Measurements from ENCODE around the gene NEDD9. TPM values are rescaled to one million over a fixed set of nuclear protein-coding genes. Genes with fewer than 3 reads are reported as not detected.

Gene NEDD9
- total RNA-seq, 1 donor from 2014 or later, result 149 TPM

DNA sequence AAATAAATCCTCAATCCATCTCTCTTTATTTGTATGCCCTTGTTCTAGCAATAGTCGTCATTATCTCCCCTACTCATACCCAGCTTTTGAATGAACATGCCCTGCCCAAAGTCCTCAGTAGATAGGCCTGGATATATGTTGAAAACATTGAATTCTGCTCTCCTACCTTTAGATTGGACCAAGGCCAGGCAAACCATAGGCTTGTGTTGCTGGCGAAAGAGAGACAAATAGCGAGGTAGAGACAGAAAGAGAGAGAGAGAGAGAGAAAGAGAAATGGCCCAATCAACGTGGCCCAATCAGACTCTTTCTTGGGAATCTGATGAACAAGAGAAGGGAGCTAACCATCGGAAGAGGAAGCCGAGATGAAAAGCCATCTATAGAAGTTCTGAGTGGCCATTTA lies 45.2 kb downstream of the NEDD9 start:
- no peak for DNase-seq (ENCODE audit: extremely low read depth, low read depth, low spot score)

DNA sequence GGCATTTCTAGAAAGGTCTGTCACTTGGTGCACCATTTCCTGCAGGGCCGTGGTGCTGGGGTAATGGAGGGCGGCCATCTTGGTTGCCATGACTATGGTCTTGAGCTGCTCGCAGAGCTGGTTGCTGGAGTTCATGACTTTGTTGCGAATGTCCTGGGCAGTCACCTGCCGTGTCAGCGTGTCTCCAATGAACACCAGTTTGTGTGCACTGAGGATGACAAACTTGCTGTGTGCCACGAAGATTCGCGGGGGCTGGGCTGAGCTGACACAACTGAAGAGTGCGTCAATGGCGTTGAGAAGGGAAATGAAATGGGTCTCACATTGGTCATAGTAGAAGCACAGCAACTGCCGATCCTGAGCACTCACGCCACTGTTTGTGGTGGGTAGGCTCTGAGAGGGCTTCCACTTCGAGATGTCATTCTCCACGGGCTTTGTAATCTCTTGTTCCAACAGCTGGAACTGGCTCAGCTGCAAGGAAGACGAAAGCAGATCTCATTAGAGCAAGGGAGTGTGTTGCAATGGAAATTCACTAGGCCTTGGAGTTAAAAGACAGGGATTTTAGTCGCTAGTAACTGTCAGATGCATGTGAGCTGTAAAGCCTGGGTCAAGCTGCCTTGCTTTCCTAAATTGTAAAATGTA lies 47.1 kb downstream of the NEDD9 start:
- no peak for DNase-seq (ENCODE audit: extremely low read depth, low read depth, low spot score)

DNA sequence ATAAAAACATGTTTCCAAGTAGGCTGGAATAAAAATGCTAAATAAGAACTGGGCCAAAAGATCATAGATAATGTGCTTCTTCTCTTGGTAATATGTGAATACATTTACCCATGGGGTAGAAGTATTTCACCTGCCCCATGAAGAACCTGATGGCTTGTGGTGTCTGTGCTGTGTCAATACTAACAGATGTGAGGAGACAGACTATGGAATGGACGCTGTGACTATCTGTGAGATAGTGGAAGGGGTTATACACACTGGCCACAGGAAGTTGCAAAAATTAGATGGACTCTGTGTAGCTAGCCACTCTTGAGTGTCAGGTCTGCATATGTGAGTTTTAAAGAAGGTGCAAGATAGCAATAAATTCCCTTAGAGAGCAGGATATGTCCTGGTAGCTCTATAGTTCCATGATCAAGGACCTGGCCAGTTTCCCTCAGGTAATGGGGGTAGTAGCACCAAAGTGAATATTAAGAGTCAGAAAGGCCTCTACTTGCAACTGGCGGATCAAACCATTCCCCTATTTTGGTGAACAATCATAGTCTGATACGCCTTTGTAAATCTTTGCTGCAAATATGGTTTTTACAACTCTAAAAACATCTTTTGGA lies 48.6 kb downstream of the NEDD9 start:
- no peak for DNase-seq (ENCODE audit: extremely low read depth, low read depth, low spot score)

DNA sequence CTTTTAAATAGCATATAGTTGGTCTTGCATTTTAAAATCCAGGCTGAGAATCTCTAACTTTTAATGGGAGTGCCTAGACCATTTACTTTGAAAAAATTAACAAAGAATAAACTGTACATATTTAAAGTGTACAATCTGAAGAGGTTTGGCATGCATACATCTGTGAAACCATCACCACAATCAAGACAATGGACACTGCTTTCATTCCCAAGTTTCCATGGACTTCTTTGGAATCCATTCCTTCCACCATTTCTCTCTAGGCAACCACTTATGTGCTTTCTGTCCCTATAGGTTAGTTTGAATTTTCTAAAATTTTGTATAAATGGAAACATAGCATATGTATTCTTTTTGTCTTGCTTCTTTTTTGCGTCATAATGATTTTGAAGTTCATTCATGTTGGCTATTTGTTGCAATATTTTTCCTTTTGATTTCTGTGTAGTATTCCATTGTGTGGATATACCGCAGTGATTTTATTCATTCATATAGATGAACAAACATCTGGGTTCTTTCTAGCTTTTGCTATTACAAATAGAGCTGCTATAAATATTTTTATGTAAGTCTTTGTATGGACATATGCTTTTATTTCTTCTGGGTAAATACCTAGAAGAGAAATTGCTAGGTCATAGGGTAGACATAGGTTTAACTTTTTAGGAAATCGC lies 50.9 kb downstream of the NEDD9 start:
- no peak for DNase-seq (ENCODE audit: extremely low read depth, low read depth, low spot score)

DNA sequence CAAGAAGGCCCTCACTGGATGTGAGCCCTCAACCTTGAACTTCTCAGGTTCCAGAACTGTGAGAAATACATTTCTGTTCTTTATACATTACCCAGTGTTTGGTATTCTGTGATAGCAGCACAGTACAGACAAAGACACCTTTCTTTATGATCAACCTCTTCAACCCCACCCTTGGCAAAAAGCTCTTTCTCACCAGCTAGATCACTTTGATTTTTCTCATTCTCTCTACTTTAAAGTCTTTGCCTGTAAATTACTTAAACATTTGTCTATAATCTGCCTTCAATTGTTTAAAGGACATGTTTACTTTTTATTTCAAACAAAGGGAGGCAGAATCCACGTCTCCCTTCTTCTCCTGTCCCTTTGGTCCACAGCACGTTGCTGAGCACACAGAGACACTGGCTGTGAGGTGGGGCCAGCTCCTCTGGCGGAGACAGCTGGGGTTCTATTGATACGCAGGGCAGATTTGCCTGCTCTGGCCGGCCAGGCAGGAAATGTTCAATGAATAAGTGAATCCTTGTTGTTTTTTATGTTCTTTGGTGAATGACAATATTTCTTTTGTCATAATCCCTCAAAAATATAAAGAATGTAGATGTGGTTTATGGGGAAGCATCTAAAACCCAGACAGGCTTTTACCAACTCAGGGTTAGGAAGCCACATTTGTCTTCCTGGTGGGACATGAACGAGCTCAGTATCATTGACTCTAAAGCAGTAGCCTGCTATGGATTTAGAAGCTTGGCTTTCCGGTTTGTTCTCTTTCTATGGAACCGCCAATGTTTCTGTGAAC lies 52.9 kb downstream of the NEDD9 start:
- no peak for DNase-seq (ENCODE audit: extremely low read depth, low read depth, low spot score)

DNA sequence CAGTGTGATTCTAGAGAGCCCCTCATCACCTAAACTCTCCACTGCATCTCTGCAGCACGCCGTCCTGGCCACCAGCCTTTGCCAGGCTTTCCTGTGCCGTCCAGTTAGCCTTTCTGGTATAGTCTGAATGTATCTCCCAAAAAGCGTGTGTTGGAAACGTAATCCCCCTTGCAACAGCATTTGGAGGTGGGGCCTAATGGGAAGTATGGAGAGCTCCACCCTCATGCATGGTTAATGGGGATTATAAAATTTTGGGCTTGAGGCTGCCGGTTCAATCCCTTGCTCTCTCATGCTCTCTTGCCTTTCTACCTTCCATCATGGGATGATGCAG lies 53.4 kb downstream of the NEDD9 start:
- DNase-seq (ENCODE audit: extremely low read depth, low read depth, low spot score), result no peak

DNA sequence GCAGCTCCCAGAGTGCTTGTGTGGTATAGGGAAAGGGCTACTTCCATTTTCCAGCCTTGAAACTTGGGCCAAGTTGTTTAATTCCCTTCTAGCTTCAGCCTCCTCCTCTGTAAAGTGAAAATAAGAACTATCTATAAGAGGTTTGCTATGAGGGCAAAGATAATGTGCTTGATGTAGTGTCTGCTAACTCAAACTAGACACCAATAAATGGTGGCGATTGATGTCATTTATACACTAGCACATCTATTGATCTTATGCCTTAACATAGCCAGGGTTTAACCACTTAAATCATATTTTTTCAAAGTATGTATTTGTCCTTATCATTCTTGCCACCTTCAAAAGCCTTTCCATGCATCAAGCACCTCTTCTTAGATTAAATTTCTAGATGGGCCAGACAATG lies 55.2 kb downstream of the NEDD9 start:
- no peak for DNase-seq (ENCODE audit: extremely low read depth, low read depth, low spot score)

DNA sequence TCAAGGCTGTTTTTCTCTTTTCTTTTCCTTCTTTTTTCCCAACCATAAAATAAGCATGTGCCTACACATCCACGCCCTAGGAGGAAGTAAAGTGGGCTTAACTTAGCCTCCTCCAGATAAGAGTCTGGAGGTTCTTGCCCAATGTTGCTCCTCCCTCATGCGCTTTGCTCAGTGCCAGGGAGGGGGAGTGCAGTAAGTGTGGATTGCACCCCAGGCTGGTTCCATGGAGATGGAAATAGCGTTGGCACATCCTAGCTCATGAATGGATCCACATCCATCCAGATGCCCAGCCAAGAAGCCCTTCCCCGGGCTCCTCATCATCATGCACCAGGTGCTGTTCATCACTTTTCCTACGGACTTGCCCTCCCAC lies 58.2 kb downstream of the NEDD9 start:
- no peak for DNase-seq (ENCODE audit: extremely low read depth, low read depth, low spot score)

DNA sequence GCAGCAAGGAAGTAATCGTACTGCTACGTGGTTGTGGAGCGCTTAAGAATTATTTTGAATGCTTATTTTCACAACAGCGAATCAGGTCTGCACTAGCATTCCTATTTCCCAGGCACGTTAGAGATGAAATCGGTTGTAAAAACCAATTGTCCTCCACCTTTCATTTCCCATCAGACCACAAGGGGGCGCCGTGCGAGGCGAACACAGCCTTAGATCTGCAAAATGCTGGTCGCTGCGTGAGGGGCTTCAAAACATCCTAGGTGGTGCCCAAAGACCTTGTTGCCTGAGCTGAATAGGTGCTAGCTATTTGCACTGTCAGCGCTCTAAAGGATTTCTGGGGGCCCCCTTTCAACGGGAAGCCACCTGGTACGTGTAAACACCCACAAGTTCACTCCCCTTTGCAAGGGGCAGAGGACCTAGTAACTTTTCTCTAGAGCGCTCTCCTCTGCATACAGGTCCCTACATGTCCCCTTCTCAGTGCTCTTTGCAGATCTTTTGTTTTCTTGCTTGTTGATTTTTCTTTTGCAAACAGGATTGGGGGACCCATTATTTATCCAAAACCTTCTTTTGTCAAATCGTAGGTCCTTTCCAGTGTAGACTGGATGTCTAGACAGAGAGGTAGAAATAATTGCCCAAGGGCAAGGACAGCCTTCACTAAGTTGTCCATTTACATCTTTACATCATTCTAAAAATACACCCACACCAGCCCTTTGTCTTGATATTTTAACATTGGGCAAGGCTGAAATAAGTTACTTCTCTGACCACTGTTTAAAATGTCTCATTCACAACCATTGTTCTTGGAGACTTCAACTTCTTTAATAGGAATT lies 59.8 kb downstream of the NEDD9 start:
- DNase-seq (ENCODE audit: extremely low read depth, low read depth, low spot score), result no peak

DNA sequence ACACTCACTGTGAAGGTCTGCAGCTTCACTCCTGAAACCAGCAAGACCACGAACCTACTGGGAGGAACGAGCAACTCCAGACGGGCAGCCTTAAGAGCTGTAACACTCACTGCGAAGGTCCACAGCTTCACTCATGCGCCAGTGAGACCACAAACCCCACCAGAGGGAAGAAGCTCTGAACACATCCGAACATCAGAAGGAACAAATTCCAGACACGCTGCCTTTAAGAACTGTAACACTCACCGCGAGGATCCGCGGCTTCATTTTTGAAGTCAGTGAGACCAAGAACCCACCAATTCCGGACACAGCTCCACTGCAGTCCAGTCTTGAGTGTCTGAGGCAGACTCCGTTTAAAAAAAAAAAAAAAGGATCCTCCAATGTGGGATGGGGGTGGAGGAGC lies 60.5 kb downstream of the NEDD9 start:
- no peak for DNase-seq (ENCODE audit: extremely low read depth, low read depth, low spot score)

DNA sequence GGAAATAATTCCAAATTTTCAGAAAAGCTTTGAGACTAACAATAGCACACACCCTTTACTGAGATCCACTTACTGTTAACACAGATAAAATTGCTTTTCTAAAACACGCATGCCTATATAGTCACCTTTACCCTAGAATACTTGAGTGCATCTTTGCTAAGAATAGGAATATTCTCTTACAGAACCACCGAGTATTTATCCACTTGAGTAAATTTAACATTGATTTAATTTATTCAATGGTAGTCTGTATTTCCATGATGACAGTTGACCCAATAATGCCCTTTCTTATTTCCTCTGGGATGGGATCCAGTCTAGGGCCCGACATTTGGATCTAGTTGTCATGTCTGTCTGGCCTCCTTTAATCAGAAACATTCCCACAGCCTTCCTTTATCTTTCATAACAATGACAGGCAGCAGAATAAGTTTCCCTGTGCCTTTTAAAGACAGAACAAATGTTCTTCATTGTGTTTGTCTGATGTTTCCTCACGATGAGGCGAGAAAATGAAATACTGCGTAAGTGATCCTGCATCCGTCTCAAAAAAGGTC lies 64.3 kb downstream of the NEDD9 start:
- DNase-seq (ENCODE audit: extremely low read depth, low read depth, low spot score), result no peak

DNA sequence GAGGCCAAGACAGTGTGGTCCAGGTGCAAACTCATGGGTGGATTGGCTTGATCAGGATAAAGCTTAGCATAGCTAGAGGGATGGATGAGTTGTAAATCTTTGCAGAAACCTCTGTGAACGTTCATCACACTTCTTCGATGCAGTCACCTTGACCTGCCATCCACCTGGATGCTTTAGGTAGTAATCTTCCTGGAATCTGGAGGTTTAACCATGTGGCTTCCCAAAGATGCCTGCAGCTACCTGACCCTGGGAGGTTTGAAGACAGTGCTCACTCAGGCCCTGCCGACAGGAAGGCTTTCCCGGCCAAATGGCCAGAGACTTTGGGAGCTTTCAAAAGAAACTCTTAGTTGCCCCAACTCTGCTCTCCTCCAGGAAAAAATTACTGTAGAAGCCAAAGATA lies 65.5 kb downstream of the NEDD9 start:
- DNase-seq (ENCODE audit: extremely low read depth, low read depth, low spot score), result no peak

DNA sequence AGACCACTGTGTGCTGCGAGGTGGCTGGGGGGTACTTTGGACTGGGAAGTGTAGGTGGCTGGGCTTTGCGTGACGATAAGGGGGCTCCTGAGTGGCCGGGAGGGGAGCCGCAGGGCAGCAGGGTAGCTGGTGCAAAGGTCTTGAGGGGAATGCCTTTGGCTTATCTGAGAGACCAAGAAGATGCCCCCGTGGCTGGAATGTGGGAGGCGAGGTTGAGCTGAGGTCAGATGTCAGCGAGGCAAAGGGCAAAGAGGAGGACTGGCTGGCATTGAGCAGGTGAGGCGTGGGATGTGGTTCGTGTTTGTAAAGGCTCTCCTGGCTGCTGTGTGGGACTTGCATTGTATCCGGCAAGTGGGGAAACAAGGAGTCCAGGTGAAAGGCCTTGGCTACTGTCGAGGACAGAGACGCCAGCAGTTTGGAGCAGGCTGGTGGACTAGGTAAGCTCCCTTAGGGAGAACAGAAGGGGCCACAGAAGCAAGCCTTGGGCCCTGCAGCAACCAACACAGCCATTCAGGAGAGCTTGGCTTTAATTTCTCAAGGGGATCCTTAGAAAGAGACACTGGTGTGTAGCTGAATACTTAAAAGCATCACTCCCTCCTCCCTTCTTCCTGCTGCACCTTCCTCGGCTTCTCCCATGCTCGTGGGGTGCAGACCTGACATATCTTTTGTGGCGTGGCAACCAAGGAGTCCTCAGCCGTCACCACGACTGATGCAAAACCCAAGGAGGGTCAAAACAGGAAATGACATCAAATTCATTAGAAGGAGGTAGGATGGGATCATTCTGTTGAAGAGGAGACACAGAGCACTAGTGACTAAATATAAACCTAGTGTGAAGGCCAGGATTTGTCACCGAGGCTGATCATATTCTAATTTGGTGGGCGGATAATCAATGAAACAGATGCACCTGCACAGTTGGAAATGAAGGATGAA lies 67.5 kb downstream of the NEDD9 start:
- DNase-seq (ENCODE audit: extremely low read depth, low read depth, low spot score), result no peak

DNA sequence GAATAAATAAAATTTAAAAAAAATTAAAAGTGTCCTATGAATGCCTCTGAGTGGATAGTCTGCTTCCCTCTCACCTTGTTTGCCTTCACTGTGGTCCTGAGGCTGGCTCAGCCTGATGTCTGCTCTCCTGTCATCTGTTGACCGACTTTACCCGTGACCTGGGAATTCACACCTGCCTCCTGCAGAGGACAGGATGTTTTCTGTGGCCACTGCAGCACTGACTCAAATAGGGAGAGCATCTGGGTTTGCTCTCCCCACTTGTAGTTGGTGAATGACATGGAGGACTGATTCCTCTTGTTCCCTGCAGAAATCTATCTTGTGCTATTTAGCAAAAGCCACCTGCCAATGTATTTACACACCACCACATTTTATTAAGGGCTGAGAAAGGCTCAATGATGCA lies 68.5 kb downstream of the NEDD9 start:
- no peak for DNase-seq (ENCODE audit: extremely low read depth, low read depth, low spot score)

DNA sequence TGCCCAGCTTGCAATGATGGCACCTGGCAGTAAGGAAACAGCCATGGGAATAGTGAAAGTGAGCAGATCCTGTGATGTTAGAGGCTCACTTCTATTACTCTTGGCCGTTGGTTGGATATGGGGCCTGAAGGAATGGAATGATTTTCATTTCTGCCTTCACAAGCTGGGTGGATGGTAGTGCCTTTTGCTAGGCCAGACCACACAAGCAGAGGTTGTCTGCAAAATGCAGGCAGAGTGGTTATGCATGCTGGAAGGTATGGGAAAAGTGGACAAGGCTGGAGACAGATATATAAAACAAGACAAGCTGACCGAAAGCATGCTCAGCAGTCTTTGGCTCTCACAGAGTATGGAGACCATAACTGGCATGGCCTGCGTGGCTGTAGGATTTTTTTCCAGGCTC lies 70.2 kb downstream of the NEDD9 start:
- no peak for DNase-seq (ENCODE audit: extremely low read depth, low read depth, low spot score)

DNA sequence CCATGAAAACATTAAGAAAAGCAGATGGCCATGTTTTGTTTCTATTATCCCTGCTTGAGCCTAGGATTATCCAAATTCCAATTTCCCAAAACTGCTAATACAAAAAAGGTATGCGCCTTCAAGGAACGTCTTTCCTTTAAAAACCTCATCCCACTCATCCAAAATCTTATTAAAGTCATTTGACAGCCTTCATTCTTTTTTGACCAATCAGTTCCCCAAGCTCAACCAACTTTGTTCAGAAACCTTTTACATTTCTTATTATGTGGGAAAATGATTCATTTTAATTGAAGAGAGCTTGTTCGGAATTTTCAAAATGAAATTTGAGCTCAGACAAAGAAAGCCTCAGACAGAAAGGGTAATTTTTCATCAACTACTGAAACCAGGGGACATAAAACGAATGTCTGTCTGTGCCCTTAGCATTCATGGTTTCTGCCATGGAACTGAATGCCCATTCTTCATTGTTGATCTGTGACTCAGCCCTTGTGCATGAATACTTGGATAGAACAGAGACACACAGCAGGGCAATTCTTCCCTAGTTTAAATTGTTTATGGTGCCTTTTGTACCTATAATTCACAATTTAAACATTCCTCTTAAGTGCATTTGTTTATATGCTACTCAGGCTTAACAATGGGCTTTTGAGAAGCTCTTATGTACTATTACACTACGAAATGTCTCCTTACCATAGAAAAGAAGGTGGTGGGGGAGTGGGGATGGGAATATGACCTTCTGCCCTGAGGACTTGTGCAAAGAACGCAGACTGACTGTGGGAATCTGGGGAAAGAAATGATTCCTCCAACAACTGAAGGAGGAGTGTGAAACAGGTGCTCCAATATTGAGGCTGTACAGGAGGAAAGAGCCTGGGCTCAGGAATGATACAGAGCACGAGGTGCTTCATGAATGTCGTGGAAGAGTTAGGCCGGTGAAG lies 71.2 kb downstream of the NEDD9 start:
- DNase-seq (ENCODE audit: extremely low read depth, low read depth, low spot score), result no peak

DNA sequence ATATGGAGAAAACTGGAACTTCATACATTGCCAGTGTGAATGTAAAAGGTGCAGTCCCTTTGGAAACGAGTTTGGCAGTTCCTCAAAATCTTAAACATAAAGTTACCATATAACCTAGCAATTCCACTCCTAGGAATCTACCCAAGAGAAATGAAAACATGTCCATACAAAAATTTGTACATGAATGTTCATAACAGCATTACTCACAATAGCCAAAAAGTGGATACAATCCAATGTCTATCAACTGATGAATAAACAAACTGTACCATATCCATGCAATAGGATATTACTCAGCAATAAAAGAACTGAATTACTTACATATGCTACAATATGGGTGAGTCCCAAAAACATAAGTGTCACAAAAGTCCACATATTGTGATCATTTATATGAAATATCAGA lies 72.3 kb downstream of the NEDD9 start:
- DNase-seq (ENCODE audit: extremely low read depth, low read depth, low spot score), result no peak

DNA sequence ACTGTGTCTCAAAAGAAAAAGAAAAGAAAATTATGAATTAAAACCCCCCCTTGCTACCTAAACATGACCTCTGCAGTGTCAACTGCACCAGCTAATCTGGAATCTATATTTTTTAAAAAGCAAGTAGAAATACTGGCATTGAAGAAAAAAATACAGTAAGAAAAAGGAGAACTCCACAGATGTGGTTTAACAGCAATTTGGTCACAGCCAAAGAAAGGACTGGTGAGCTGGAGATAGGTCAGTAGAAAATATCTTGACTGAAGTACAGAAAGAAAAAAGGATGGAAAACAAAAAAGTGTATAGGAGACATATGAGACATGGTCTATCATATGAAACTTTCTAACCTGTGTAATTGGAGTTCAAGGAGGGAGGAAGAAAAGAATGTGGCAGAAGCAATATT lies 76.9 kb downstream of the NEDD9 start:
- no peak for DNase-seq (ENCODE audit: extremely low read depth, low read depth, low spot score)

DNA sequence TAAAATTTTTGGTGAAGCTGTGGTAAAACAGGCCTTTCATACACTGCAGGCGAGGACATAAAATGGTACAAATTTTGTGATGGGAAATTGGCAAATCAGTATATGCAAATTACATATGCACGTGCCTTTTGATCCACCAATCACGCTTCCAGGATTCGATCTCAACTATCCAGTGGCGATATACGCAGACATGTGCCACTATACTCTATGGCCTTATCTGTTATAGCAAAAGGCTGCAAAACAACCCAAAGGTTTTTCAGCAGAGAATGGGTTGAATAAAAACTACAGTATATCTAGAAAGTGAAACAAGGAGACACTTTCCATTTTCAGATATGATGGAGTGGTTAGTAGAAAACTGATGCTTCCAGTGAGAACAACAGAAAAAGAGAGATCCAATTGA lies 79.0 kb downstream of the NEDD9 start:
- DNase-seq (ENCODE audit: extremely low read depth, low read depth, low spot score), result no peak
